GM18861 (cell line): ENCODE measurements around the gene BLACAT1.

Experiments
- ATAC-seq: cut with Tn5 transposase; IDR thresholded peaks from one replicate; pipeline ENCODE4 v1.9.1; 2021; ENCODE audit not compliant: unreplicated experiment

BLACAT1 gene

GRCh38 chr1:205455581-205456382 lies at the start of gene BLACAT1:
TSS of gene BLACAT1 (minus strand) at chr1:205456045.
- ATAC-seq = no peak

DNA sequence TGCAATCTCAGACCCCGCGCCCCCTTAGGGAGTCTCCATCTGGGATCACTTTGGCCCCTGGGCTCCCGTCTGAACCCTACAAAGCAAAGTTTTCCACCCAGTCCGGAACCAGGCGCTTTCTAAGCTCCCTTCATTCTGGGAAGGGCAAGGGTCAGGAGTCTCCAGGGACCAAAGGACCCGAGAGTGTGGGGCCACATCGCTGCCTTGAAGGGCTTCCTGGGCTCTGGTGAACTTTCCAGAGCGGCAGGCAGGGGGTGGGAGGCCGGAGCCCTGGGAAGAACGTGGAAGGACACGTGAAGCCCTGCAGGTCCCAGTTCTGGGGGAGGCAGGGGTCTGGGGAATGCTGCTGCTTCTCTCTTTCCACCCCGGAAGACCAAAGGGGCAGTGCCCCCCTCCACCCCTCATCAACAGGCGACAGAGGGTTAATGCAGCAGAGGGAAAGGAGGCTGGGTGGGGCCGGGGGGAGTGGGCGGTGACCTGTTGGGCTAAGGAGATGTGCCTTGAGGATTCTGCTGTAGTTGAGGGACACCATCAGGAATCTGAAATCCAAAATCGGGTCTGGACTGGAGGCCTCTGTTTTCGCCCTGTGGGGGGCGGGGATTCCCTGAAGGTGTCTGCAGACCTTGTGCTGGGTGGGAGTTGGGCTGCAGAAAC lies 49.4 kb upstream of the BLACAT1 start:
- no peak for ATAC-seq

GRCh38 chr1:205504311-205505075 lies 48.6 kb upstream of the BLACAT1 start, which contains the start of gene CDK18:
TSS of gene CDK18 (plus strand) at chr1:205504669. CDS start at chr1:205523168, 18,499 bp downstream.
- ATAC-seq = no peak

- ATAC-seq = no peak
Observed at GRCh38 chr1:205502992-205503391, 47.1 kb upstream of the BLACAT1 start.

- no peak for ATAC-seq
Observed at GRCh38 chr1:205502111-205502810, 46.4 kb upstream of the BLACAT1 start.

- ATAC-seq = no peak
Observed at GRCh38 chr1:205500240-205501233, 44.7 kb upstream of the BLACAT1 start.

DNA sequence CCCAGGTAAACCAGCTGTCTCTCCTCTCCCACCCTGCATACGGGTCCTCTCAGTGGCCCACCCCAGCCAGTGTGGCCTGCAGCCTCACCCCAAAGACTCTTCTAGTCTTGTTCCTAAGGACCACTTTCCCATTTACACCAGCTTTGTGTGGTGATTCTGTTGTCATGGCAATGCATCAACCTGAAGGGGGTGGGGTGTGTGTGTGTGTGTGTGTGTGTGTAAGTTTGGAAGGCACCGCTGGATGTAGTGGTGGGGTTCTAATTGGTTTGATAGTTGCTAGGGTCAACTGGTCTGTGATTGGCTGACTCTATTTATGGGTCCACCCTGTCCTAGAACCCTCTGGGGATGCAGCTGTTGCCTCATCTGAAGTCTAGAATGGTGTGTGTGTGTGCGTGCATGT lies 43.9 kb upstream of the BLACAT1 start:
- ATAC-seq = no peak

GRCh38 chr1:205497351-205497750 lies 41.5 kb upstream of the BLACAT1 start:
- no peak for ATAC-seq

GRCh38 chr1:205496661-205497060 lies 40.8 kb upstream of the BLACAT1 start:
- ATAC-seq = no peak

DNA sequence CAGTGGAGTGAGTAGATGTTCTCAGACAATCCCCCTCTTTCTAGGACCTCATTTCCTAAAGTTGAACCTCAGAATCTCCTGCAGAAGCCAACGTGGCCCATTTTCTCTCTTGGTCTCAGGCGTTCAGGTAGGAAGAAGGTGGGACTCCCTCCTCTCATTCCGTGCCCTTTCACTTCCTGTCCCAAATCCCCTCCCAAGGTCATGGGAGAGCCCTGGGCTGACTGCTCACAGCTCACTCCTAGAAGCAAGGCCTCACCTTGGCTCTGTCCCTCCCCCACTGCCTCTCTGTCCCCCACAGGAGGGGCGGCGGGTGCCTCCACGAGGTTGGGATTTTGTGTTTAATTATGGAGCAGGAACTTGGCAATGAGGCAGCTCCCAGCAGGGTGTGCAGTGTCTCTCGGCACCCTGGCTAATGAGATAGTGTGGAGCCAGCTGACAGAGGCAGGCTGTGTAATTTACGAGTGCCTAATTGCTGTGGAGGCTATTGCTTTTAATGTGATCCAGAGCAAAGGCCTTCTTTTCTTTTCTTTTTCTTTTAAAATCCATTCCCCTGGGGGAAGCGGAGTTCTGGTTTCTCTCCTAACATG lies 39.5 kb upstream of the BLACAT1 start:
- ATAC-seq = no peak

DNA sequence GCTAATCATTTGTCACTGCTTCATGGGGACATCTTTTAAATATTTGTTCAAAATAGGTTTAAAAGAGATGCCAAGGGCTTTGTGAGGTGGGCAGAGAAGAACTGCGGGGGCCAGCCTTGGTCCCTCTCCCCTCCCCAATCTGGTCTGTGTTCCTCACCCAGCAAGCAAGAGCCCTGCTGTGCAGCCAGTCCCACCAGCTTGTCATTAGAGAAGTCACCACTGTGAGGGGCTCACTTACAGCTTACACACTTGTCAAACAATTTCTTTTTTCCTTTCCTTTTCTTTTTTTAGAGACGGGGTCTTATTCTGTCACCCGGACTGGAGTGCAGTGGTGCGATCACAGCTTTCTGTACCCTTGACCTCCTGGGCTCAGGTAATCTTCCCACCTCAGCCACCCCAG lies 38.3 kb upstream of the BLACAT1 start:
- ATAC-seq = no peak

DNA sequence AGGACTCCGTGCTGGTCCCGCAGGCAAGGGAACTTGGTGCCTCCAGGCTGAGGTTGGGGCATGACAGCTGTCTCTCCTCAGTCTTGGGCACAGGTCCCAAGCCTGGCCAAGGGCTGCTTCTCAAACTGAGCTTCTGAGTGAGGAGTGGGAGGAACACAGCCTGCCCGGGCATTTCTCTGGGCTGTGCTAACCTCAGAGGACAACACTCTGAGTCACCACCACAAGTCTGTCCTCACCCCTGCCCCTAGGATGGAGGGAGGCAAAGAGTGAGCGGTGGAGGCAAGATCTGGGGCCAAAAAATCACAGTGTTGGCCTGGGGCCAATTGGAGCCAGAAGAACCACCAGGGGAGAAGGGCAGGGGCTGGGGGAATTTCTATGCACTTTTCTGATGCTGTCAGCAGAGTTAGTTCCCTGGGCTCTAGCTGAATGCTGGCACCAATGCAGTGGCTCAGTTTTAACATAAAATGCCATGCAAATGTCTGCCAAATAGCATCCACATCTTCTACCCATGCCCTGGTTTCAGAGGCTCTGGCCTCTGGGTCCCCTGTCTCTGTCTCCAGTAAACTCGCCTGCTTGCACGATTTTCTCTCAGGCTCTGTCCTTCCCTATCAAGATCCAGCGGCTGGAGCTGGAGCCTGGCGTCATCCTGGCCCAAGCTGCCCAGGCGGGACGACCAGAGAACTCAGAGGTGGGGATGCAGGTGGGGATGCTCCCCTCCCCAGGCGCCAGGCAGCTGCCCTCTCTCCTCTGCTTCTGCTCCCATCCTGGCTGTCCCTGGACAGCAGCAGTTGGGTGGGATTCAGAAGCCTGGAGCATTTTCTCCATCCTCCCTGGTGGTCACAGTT lies 37.6 kb upstream of the BLACAT1 start:
- ATAC-seq = no peak

GRCh38 chr1:205492774-205493173 lies 36.9 kb upstream of the BLACAT1 start:
- no peak for ATAC-seq

DNA sequence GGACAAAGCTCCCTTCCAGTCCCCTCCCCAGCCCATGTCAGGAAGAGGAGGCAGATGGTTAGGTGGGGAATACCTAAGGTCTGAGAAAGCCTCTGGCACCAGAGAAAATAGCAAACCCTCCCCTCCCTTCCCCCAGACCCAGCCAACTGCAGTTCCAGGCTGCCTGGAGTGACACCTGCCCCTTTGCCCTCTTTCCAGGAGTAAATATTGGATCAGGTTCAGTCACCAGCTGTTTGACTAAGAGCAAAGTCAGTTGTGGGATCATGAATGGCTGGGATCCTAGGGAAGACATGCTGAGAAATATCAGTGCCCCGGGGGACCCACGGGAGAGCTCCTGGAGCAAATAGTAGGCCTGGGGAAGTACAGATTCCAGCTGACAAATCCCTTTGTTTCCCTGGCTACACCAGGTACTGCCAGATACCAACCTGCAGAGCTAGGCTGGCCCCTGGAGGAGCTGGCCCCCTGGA lies 36.4 kb upstream of the BLACAT1 start:
- ATAC-seq = no peak

GRCh38 chr1:205491794-205492193 lies 35.9 kb upstream of the BLACAT1 start:
- no peak for ATAC-seq

- no peak for ATAC-seq
Observed at GRCh38 chr1:205488074-205488723, 32.4 kb upstream of the BLACAT1 start.

DNA sequence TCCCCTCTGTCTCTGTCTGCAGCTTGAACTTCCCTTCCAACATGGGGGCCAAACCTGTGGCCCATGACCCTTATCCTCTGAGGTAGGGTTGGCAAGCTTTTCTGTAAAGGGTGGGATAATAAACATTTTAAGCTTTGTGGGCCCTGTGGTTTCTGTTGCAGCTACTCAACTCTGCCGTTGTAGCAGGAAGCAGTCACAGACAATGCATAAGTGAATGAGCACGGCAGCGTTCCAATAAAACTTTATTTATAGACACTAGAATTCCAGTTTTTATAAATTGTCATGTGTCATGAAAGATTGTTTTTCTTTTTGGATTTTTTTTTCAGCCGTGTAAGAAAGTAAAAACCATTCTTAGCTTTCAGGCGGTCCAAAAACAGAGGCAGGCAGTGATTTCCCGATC lies 30.4 kb upstream of the BLACAT1 start:
- ATAC-seq = no peak
